WTC11 (cell line): ENCODE results near the gene SCGB1D2. TPM values are rescaled to one million over a fixed set of nuclear protein-coding genes. Genes with fewer than 3 reads are reported as not detected.

Source experiments
- ATAC-seq: fragments of 200-7000 bp; cut with Tn5 transposase; 2 replicates; pipeline ENCODE4 v1.10.0; 2021; ENCODE audit warnings: mild to moderate bottlenecking, moderate library complexity
- CTCF ChIA-PET: fragments of 300-600 bp; sonication (Branson Sonifier 250); formaldehyde crosslinking; loops from one replicate; lab custom pipeline; 2021; ENCODE audit warnings: antibody characterized with exemption; lab: Charles Lee
- POLR2A ChIA-PET: fragments of 350-600 bp; sonication (Branson Sonifier 250); formaldehyde crosslinking; loops from one replicate; lab custom pipeline; 2021; ENCODE audit warnings: antibody characterized with exemption; lab: Charles Lee
- DNase-seq: peaks from one replicate; pipeline ENCODE4 v3.0.0; 2021; ENCODE audit warnings: low spot score
- H3K27ac Mint-ChIP-seq: 2 replicates; pipeline ENCODE4 v1.8.0; 2021; ENCODE audit warnings: mixed read lengths
- H3K27me3 Mint-ChIP-seq: 2 replicates; pipeline ENCODE4 v1.8.0; 2021; ENCODE audit warnings: low read depth, mild to moderate bottlenecking, moderate library complexity, mixed read lengths
- H3K36me3 Mint-ChIP-seq: 2 replicates; pipeline ENCODE4 v1.8.0; 2021; ENCODE audit warnings: mixed read lengths
- H3K4me1 Mint-ChIP-seq: 2 replicates; pipeline ENCODE4 v1.8.0; 2022; ENCODE audit warnings: mixed read lengths
- H3K4me3 Mint-ChIP-seq: 2 replicates; pipeline ENCODE4 v1.8.0; 2021; ENCODE audit warnings: mild to moderate bottlenecking, moderate library complexity, mixed read lengths
- H3K9me3 Mint-ChIP-seq: 2 replicates; pipeline ENCODE4 v1.8.0; 2021; ENCODE audit warnings: mixed read lengths
- E2F1 ChIP-seq: sonication (generic); formaldehyde crosslinking; IDR thresholded peaks from 2 replicates; pipeline ENCODE4 v1.8.0; 2022; ENCODE audit warnings: mild to moderate bottlenecking, missing genetic modification reagents
- ERG ChIP-seq: fragments of 250-450 bp; sonication (Bioruptor Pico); IDR thresholded peaks from 2 replicates; pipeline ENCODE4 v1.8.0; 2021; ENCODE audit warnings: mild to moderate bottlenecking
- ETV6 ChIP-seq: sonication (generic); formaldehyde crosslinking; IDR thresholded peaks from 2 replicates; pipeline ENCODE4 v1.8.1; 2022; ENCODE audit warnings: mild to moderate bottlenecking, missing genetic modification reagents
- FOXJ3 ChIP-seq: sonication (generic); formaldehyde crosslinking; IDR thresholded peaks from 2 replicates; pipeline ENCODE4 v1.9.0; 2021; ENCODE audit warnings: missing genetic modification reagents, mild to moderate bottlenecking, borderline replicate concordance
- FOXP1 ChIP-seq: sonication (generic); formaldehyde crosslinking; IDR thresholded peaks from 2 replicates; pipeline ENCODE4 v1.8.0; 2022; ENCODE audit warnings: missing genetic modification reagents, mild to moderate bottlenecking, moderate library complexity, borderline replicate concordance
- NFATC4 ChIP-seq: fragments of 250-450 bp; sonication (Bioruptor Pico); IDR thresholded peaks from 2 replicates; pipeline ENCODE4 v1.9.0; 2021; ENCODE audit warnings: mild to moderate bottlenecking
- PRDM15 ChIP-seq: sonication (generic); formaldehyde crosslinking; IDR thresholded peaks from 2 replicates; pipeline ENCODE4 v1.8.0; 2022; ENCODE audit warnings: missing genetic modification reagents
- SMAD3 ChIP-seq: sonication (generic); formaldehyde crosslinking; IDR thresholded peaks from 2 replicates; pipeline ENCODE4 v1.8.0; 2022; ENCODE audit warnings: missing genetic modification reagents, mild to moderate bottlenecking, borderline replicate concordance
- TCF7 ChIP-seq: sonication (generic); formaldehyde crosslinking; IDR thresholded peaks from 2 replicates; pipeline ENCODE4 v1.8.0; 2022; ENCODE audit warnings: mild to moderate bottlenecking, low read depth, missing genetic modification reagents, moderate library complexity
- ZNF121 ChIP-seq: sonication (generic); formaldehyde crosslinking; IDR thresholded peaks from 2 replicates; pipeline ENCODE4 v1.8.0; 2023; ENCODE audit warnings: missing genetic modification reagents
- ZNF219 ChIP-seq: sonication (generic); formaldehyde crosslinking; IDR thresholded peaks from 2 replicates; pipeline ENCODE4 v1.8.0; 2023; ENCODE audit warnings: missing genetic modification reagents, mild to moderate bottlenecking, borderline replicate concordance
- total RNA-seq: library from RNA; stranded (reverse); gene quantifications from 3 replicates; pipeline ENCODE4 v1.2.3, GENCODE V29; 2021
- TF ChIP-seq, protein P1 (sequence below): fragments of 250-450 bp; sonication (Bioruptor Pico); IDR thresholded peaks from 2 replicates; pipeline ENCODE4 v2.1.2; 2022; ENCODE audit warnings: mild to moderate bottlenecking, moderate library complexity
- TF ChIP-seq, protein P2 (sequence below): fragments of 200-600 bp; IDR thresholded peaks from 2 replicates; pipeline ENCODE4 v1.8.0; 2022; ENCODE audit warnings: antibody characterized with exemption
- TF ChIP-seq, protein P3 (sequence below): fragments of 250-450 bp; sonication (Bioruptor Pico); IDR thresholded peaks from 2 replicates; pipeline ENCODE4 v1.9.0; 2021; ENCODE audit warnings: moderate library complexity, mild to moderate bottlenecking, inconsistent platforms, borderline replicate concordance

Gene SCGB1D2
- total RNA-seq, 1 experiment from 2014 or later, result not detected

DNA sequence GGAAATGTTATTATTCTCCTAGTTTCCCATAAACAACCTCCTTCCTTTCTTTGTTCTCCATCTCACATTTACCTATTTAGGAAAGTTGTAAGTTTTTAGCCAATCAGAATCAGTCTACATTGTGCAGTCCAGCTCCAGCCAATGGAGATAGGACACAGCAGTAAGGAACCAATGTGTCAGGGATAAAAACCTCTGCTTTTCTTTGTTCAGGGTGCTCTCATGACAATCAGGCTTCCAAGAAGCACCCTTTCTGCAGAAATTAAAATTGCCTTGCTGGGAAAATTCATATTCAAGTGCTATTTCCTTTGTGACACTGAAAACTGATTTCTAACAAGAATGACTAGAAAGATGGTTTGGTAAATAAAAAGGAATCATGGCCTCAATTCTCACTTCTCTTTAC lies 18.9 kb upstream of the SCGB1D2 start (continued):
- TF ChIP-seq, protein P1, sequence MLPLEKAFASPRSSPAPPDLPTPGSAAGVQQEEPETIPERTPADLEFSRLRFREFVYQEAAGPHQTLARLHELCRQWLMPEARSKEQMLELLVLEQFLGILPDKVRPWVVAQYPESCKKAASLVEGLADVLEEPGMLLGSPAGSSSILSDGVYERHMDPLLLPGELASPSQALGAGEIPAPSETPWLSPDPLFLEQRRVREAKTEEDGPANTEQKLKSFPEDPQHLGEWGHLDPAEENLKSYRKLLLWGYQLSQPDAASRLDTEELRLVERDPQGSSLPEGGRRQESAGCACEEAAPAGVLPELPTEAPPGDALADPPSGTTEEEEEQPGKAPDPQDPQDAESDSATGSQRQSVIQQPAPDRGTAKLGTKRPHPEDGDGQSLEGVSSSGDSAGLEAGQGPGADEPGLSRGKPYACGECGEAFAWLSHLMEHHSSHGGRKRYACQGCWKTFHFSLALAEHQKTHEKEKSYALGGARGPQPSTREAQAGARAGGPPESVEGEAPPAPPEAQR (CRISPR knock-in tag), result no peak
- TF ChIP-seq SMAD3 (CRISPR knock-in tag), result no peak

DNA sequence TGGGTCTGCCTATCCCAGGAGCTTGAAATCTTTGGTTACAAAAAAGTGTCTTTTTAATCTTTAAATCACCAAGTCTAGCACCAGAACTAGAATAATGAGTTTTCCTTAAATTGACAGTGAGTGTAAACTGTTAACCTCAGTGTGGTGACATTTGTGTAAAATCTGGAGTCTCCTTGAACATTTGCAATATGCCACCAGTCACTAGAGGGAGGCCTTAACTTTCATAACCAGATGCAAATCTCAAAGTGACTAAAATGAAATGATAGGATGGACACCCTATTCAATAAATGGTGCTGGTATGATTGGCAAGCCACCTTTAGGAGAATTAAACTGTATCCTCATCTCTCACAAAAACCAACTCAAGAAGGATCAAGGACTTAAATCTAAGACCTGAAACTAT lies 8.3 kb upstream of the SCGB1D2 start:
- no peaks in the 10 kb centered on the region for H3K36me3 Mint-ChIP-seq
- CTCF ChIA-PET, result no interaction called here

GRCh38 chr11:62236187-62236586 lies 5.9 kb upstream of the SCGB1D2 start:
- Mint-ChIP-seq H3K27me3 (peaks cover 7% of the 10 kb centered on the region), H3K27ac (no peak overlapping the region), H3K9me3 (no peaks in the 10 kb centered on the region), H3K4me1 (no peaks in the 10 kb centered on the region), H3K4me3 (no peak overlapping the region), H3K36me3 (no peaks in the 10 kb centered on the region)
- POLR2A ChIA-PET, result no interaction called here
- no peak for DNase-seq
- no peak for ATAC-seq
- TF ChIP-seq NFATC4 (no peak), E2F1 (CRISPR knock-in tag) (no peak), TCF7 (no peak), ZNF121 (CRISPR knock-in tag) (no peak), PRDM15 (CRISPR knock-in tag) (no peak), FOXJ3 (CRISPR knock-in tag) (no peak), ETV6 (CRISPR knock-in tag) (no peak), SMAD3 (CRISPR knock-in tag) (no peak), ZNF219 (CRISPR knock-in tag) (no peak)
- TF ChIP-seq, protein P2, sequence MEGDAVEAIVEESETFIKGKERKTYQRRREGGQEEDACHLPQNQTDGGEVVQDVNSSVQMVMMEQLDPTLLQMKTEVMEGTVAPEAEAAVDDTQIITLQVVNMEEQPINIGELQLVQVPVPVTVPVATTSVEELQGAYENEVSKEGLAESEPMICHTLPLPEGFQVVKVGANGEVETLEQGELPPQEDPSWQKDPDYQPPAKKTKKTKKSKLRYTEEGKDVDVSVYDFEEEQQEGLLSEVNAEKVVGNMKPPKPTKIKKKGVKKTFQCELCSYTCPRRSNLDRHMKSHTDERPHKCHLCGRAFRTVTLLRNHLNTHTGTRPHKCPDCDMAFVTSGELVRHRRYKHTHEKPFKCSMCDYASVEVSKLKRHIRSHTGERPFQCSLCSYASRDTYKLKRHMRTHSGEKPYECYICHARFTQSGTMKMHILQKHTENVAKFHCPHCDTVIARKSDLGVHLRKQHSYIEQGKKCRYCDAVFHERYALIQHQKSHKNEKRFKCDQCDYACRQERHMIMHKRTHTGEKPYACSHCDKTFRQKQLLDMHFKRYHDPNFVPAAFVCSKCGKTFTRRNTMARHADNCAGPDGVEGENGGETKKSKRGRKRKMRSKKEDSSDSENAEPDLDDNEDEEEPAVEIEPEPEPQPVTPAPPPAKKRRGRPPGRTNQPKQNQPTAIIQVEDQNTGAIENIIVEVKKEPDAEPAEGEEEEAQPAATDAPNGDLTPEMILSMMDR, result no peak
- TF ChIP-seq, protein P3, sequence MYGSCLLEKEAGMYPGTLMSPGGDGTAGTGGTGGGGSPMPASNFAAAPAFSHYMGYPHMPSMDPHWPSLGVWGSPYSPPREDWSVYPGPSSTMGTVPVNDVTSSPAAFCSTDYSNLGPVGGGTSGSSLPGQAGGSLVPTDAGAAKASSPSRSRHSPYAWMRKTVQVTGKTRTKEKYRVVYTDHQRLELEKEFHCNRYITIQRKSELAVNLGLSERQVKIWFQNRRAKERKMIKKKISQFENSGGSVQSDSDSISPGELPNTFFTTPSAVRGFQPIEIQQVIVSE (CRISPR knock-in tag), result no peak
- CTCF ChIA-PET, result no interaction called here

More for the DNA sequence above, 8.3 kb upstream of the SCGB1D2 start:
- POLR2A ChIA-PET, result no interaction called here
- DNase-seq, result no peak
- H3K27me3 Mint-ChIP-seq, result peaks cover 3% of the 10 kb centered on the region
- no peaks in the 10 kb centered on the region for H3K4me1 Mint-ChIP-seq
- no peak overlapping the region for H3K4me3 Mint-ChIP-seq
- no peak overlapping the region for H3K27ac Mint-ChIP-seq
- no peak for TF ChIP-seq ERG (CRISPR knock-in tag)
- no peak for TF ChIP-seq FOXP1 (CRISPR knock-in tag)
- TF ChIP-seq, all 79 proteins: peak for 0
- peaks cover 2% of the 10 kb centered on the region; the same call in 1 of the 2 replicates for H3K9me3 Mint-ChIP-seq
- no peak for ATAC-seq
